ENCODE measurements around the gene ANKRD13B. TPM values are rescaled to one million over a fixed set of nuclear protein-coding genes. Genes with fewer than 3 reads are reported as not detected.

The ANKRD13B gene
- polyA plus RNA-seq, 1 donor = 18.4 TPM

GRCh38 chr17:29595943-29596774 lies 3.2 kb downstream of the ANKRD13B start:
- no peak for DNase-seq

GRCh38 chr17:29596811-29597210 lies 3.9 kb downstream of the ANKRD13B start:
- DNase-seq = no peak

- no peak for DNase-seq
These were observed 4.6 kb downstream of the ANKRD13B start for GRCh38 chr17:29597361-29598172.

GRCh38 chr17:29603109-29603674 lies 10.3 kb downstream of the ANKRD13B start:
- DNase-seq = no peak

GRCh38 chr17:29607557-29608195 lies 14.7 kb downstream of the ANKRD13B start:
- no peak for DNase-seq

GRCh38 chr17:29608986-29609385 lies 16.1 kb downstream of the ANKRD13B start:
- DNase-seq = no peak

- DNase-seq = no peak
These were observed 17.5 kb downstream of the ANKRD13B start for GRCh38 chr17:29610395-29610794.

GRCh38 chr17:29611351-29612093 lies 18.6 kb downstream of the ANKRD13B start:
- no peak for DNase-seq

GRCh38 chr17:29612094-29612403 lies 19.1 kb downstream of the ANKRD13B start:
- no peak for DNase-seq

- DNase-seq = no peak
These were observed 19.7 kb downstream of the ANKRD13B start for GRCh38 chr17:29612404-29613280.

GRCh38 chr17:29613352-29613837 lies 20.5 kb downstream of the ANKRD13B start:
- peak; percentile 95 for DNase-seq

GRCh38 chr17:29613856-29614255 lies 20.9 kb downstream of the ANKRD13B start:
- DNase-seq = no peak

GRCh38 chr17:29614349-29615047 lies 21.6 kb downstream of the ANKRD13B start:
- DNase-seq = no peak

- no peak for DNase-seq
These were observed 22.1 kb downstream of the ANKRD13B start for GRCh38 chr17:29615048-29615385.

GRCh38 chr17:29615492-29616299 lies 22.8 kb downstream of the ANKRD13B start:
- DNase-seq = peak; percentile 91

- no peak for DNase-seq
These were observed 23.5 kb downstream of the ANKRD13B start for GRCh38 chr17:29616300-29617048.

GRCh38 chr17:29617125-29617480 lies 24.2 kb downstream of the ANKRD13B start:
- no peak for DNase-seq

- DNase-seq = peak; percentile 63
These were observed 24.7 kb downstream of the ANKRD13B start for GRCh38 chr17:29617481-29618271.

All from hindlimb muscle (tissue), 1 donor.